ENCODE measurements around the gene APEH. TPM values are rescaled to one million over a fixed set of nuclear protein-coding genes. Genes with fewer than 3 reads are reported as not detected.

APEH gene
- total and polyA plus RNA-seq, 9 of the 15 experiments (the other 6 are each of a cell fraction or from before 2014, with no cell fraction given), result 70.9 to 177 (median 117) TPM

- peak; percentile 84 for TF ChIP-seq ZBTB2 (IDR thresholded peaks at IDR 0.05)
- TF ChIP-seq TOE1 (IDR thresholded peaks at IDR 0.05; ENCODE audit: borderline replicate concordance), result peak; percentile 87; the same call in 1 of the 2 replicates
- TF ChIP-seq TOE1 (CRISPR knock-in tag; IDR thresholded peaks at IDR 0.05; ENCODE audit: borderline replicate concordance, low read depth), result no peak
- peak in 1 of 2 experiments; percentile 46; a peak in 1 of 4 replicates for TF ChIP-seq ZNF639 (CRISPR knock-in tag; conservative IDR thresholded peaks at IDR 0.05 in 1 of 2, IDR thresholded peaks at IDR 0.05 in 1 of 2)
- TF ChIP-seq ZKSCAN8 (CRISPR knock-in tag; IDR thresholded peaks at IDR 0.05), result no peak
- no peak for TF ChIP-seq NUFIP1 (IDR thresholded peaks at IDR 0.05; ENCODE audit: partially characterized antibody)
- no peak for TF ChIP-seq MITF (IDR thresholded peaks at IDR 0.05)
- TF ChIP-seq TFAM (CRISPR knock-in tag; conservative IDR thresholded peaks at IDR 0.05), result no peak
- peak; percentile 81 for TF ChIP-seq L3MBTL2 (IDR thresholded peaks at IDR 0.05)
- TF ChIP-seq LEF1 (IDR thresholded peaks at IDR 0.05), result no peak
- no peak for TF ChIP-seq ELF4 (CRISPR knock-in tag; IDR thresholded peaks at IDR 0.05)
- no peak; a peak in 1 of 3 replicates for TF ChIP-seq CBX3 (IDR thresholded peaks at IDR 0.05; ENCODE audit: borderline replicate concordance in 1 of 2, low read length in 2 of 2)
- no peak for TF ChIP-seq CBFB (CRISPR knock-in tag; IDR thresholded peaks at IDR 0.05)
- no peak for TF ChIP-seq NCOA4 (IDR thresholded peaks at IDR 0.05; ENCODE audit: partially characterized antibody)
- no peak for TF ChIP-seq ZNF274 (IDR thresholded peaks at IDR 0.05; ENCODE audit: borderline replicate concordance, low read depth, low read length)
- TF ChIP-seq SLC30A9 (CRISPR knock-in tag; IDR thresholded peaks at IDR 0.05), result no peak
- no peak for TF ChIP-seq FOXM1 (IDR thresholded peaks at IDR 0.05; ENCODE audit: low read depth)
- no peak for TF ChIP-seq FOXM1 (CRISPR knock-in tag; IDR thresholded peaks at IDR 0.05; ENCODE audit: low read depth)
- TF ChIP-seq CTCFL (IDR thresholded peaks at IDR 0.05; ENCODE audit: borderline replicate concordance, insufficient read depth, low read depth, low read length, poor library complexity, severe bottlenecking), result no peak
- no peak for TF ChIP-seq DMBX1 (CRISPR knock-in tag; IDR thresholded peaks at IDR 0.05; ENCODE audit: borderline replicate concordance)
- TF ChIP-seq ETV6 (IDR thresholded peaks at IDR 0.05; ENCODE audit: borderline replicate concordance in 1 of 2, low read depth in 2 of 2, low read length in 1 of 2), result no peak
- TF ChIP-seq ETV6 (CRISPR knock-in tag; IDR thresholded peaks at IDR 0.05; ENCODE audit: borderline replicate concordance), result no peak
Measured at GRCh38 chr3:49673715-49674496, at the start of gene APEH (continued).
